ENCODE measurements around the gene PDGFRA. TPM values are rescaled to one million over a fixed set of nuclear protein-coding genes. Genes with fewer than 3 reads are reported as not detected.

PDGFRA gene
- polyA plus RNA-seq, 3 donors, result not detected

DNA sequence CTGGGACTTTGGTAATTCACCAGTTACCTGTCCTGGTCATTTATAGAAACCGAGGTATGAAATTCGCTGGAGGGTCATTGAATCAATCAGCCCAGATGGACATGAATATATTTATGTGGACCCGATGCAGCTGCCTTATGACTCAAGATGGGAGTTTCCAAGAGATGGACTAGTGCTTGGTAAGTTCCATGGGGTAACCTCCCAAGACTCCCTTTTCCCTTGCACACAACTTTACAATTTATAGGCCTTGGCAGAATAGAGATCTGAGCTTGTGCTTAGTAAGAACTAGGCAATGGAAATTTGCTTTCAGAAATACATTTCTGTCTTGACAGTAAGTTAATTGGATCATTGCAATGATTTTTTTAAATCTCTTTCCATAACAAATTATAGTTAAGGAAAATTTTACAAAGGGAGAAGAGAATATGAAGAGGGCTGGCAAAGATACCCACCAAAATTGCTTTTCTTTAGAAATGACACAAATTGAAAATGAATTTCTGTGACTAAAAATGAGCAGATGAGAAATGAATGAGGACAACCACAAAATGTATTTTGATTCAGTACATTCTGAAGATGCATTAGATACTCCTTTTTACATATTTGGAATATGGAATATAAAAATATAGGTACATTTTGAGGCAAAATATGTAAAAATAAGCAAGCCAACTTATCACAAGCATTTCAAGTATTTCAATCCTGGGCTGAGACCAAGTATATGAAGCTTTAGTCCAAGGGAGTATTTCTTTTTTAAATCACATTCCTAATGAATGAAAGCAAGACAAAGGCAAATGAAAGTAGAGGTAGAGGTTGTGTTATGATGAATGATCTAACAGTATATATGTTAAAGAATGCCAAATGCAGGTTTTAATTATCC lies 45.9 kb downstream of the PDGFRA start:
- Histone ChIP-seq H3K4me2 (replicated peaks; ENCODE audit: extremely low read depth, low read length, poor library complexity, severe bottlenecking) (no peak overlapping the region), H3K4me3 (replicated peaks in 1 of 3; ENCODE audit: low read depth in 2 of 3, low read length in 3 of 3) (no peak overlapping the region), H3K4me1 (ENCODE audit: control insufficient read depth in 1 of 2, insufficient read depth in 2 of 2, low read length in 2 of 2) (peaks cover 0 to 5% of the 10 kb centered on the region in 2 donors), H3K27me3 (ENCODE audit: control insufficient read depth in 2 of 2, insufficient read depth in 2 of 2, low read length in 2 of 2) (no peaks in the 10 kb centered on the region), H4K20me1 (ENCODE audit: insufficient read depth, low read length) (no peaks in the 10 kb centered on the region), H3K9ac (ENCODE audit: insufficient read depth, low read length, poor library complexity, severe bottlenecking) (no peak overlapping the region), H2AFZ (ENCODE audit: insufficient read depth, low read depth, low read length, poor library complexity, severe bottlenecking) (no peak overlapping the region), H3K9me3 (replicated peaks in 1 of 2; ENCODE audit: control insufficient read depth in 1 of 2, insufficient read depth in 1 of 2, low read length in 2 of 2) (no peaks in the 10 kb centered on the region), H3K27ac (ENCODE audit: low read depth in 1 of 2, low read length in 2 of 2) (no peak overlapping the region), H3K79me2 (ENCODE audit: insufficient read depth, low read length) (no peaks in the 10 kb centered on the region), H3K36me3 (replicated peaks in 1 of 2; ENCODE audit: control insufficient read depth in 1 of 2, insufficient read depth in 2 of 2, low read length in 2 of 2) (no peaks in the 10 kb centered on the region)
- Mint-ChIP-seq H3K4me3 (no peak overlapping the region), H3K27ac (no peak overlapping the region), H3K4me1 (peaks cover 11% of the 10 kb centered on the region), H3K36me3 (no peaks in the 10 kb centered on the region), H3K27me3 (ENCODE audit: low read depth in 3 of 3) (peaks cover 3 to 5% (median 5%) of the 10 kb centered on the region in 3 donors), H3K9me3 (peaks cover 0 to 2% (median 0%) of the 10 kb centered on the region in 7 donors)
- intact Hi-C loops (cut with micrococcal nuclease), result no loop called here
- no CpG with 5 or more reads among the region's 3 CpGs for WGBS (ENCODE audit: insufficient coverage)
- no peak for DNase-seq
- TF ChIP-seq, protein P1, sequence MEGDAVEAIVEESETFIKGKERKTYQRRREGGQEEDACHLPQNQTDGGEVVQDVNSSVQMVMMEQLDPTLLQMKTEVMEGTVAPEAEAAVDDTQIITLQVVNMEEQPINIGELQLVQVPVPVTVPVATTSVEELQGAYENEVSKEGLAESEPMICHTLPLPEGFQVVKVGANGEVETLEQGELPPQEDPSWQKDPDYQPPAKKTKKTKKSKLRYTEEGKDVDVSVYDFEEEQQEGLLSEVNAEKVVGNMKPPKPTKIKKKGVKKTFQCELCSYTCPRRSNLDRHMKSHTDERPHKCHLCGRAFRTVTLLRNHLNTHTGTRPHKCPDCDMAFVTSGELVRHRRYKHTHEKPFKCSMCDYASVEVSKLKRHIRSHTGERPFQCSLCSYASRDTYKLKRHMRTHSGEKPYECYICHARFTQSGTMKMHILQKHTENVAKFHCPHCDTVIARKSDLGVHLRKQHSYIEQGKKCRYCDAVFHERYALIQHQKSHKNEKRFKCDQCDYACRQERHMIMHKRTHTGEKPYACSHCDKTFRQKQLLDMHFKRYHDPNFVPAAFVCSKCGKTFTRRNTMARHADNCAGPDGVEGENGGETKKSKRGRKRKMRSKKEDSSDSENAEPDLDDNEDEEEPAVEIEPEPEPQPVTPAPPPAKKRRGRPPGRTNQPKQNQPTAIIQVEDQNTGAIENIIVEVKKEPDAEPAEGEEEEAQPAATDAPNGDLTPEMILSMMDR (IDR thresholded peaks at IDR 0.05), result no peak

DNA sequence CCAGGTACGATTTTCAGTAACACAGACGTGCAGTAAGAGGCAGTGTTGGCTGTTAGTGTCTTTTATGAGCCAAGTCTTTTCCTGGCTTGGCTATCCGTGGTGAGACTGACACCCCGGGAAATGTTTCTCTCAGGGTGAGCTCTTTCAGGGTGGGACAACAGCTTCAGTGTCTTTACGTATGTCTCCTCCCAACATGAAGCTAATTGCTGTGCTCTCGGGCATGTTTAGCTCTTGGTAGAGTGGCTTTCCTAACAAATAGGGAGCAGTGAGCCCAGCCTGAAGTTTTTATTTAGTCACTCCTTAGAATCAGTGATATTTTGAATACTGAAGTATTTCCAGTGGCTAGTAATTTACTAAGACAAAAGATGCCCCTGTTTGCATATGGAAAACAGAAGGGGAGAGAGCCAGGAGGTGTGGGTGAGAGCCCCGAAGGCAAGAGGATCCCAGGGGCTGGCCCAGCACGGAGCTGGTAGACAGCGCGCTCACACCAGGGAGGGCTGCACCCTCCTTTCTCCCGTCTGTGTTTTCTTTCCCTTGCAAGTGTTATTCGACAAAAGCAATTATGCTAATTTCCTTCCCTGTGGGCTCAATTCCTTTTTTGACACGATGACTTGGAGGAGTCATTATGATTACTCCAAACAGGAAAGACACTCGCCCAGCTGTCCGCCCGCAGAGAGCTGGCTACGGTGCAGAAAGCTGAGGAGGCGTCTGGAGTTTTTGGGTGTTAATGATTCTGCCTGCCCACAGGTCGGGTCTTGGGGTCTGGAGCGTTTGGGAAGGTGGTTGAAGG lies 47.7 kb downstream of the PDGFRA start:
- no peaks in the 10 kb centered on the region for H3K36me3 Mint-ChIP-seq
- H3K79me2 ChIP-seq (ENCODE audit: insufficient read depth, low read length), result no peaks in the 10 kb centered on the region
- peak overlapping the region in 1 of 2 donors; percentile 62 for H3K4me3 Mint-ChIP-seq
- peaks cover 16% of the 10 kb centered on the region for H3K4me1 Mint-ChIP-seq
- peaks cover 3 to 6% (median 5%) of the 10 kb centered on the region in 3 donors for H3K27me3 Mint-ChIP-seq (ENCODE audit: low read depth in 3 of 3)
- H2AFZ ChIP-seq (ENCODE audit: insufficient read depth, low read depth, low read length, poor library complexity, severe bottlenecking), result no peak overlapping the region
- H3K4me2 ChIP-seq (replicated peaks; ENCODE audit: extremely low read depth, low read length, poor library complexity, severe bottlenecking), result no peak overlapping the region
- H3K4me1 ChIP-seq (ENCODE audit: control insufficient read depth in 1 of 2, insufficient read depth in 2 of 2, low read length in 2 of 2), result peaks cover 0 to 5% of the 10 kb centered on the region in 2 donors
- H3K9ac ChIP-seq (ENCODE audit: insufficient read depth, low read length, poor library complexity, severe bottlenecking), result no peak overlapping the region
- peak overlapping the region in 1 of 7 donors; percentile 59 for H3K27ac Mint-ChIP-seq
- H3K27ac ChIP-seq (ENCODE audit: low read depth in 1 of 2, low read length in 2 of 2), result no peak overlapping the region
- peaks cover 0 to 2% (median 0%) of the 10 kb centered on the region in 7 donors for H3K9me3 Mint-ChIP-seq
- no peaks in the 10 kb centered on the region for H3K36me3 ChIP-seq (replicated peaks in 1 of 2; ENCODE audit: control insufficient read depth in 1 of 2, insufficient read depth in 2 of 2, low read length in 2 of 2)
- WGBS (ENCODE audit: insufficient coverage), result 55% methylated on average over 13 of the region's 20 CpGs
- DNase-seq, result no peak
- intact Hi-C loops (cut with micrococcal nuclease), result no loop called here
- H4K20me1 ChIP-seq (ENCODE audit: insufficient read depth, low read length), result no peaks in the 10 kb centered on the region
- H3K9me3 ChIP-seq (replicated peaks in 1 of 2; ENCODE audit: control insufficient read depth in 1 of 2, insufficient read depth in 1 of 2, low read length in 2 of 2), result no peaks in the 10 kb centered on the region
- no peaks in the 10 kb centered on the region for H3K27me3 ChIP-seq (ENCODE audit: control insufficient read depth in 2 of 2, insufficient read depth in 2 of 2, low read length in 2 of 2)
- TF ChIP-seq, protein P1 (IDR thresholded peaks at IDR 0.05), result no peak
- no peak overlapping the region for H3K4me3 ChIP-seq (replicated peaks in 1 of 3; ENCODE audit: low read depth in 2 of 3, low read length in 3 of 3)
